Sigmoid colon (tissue), 4 donors: ENCODE data around the gene ADD1.

Experiments used
- CTCF ChIP-seq, 4 experiments: fragments of 450-650 bp in 3 of 4; fragments of 200-600 bp in 1 of 4; IDR thresholded peaks; one replicate each; pipeline ENCODE4 v1.5.1; 2016 to 2019; ENCODE audit warnings: antibody characterized with exemption in 4 of 4, mild to moderate bottlenecking in 3 of 4, moderate library complexity in 2 of 4
- EP300 ChIP-seq, 4 donors: sonication (generic); formaldehyde crosslinking; IDR thresholded peaks; one replicate each; pipeline ENCODE4 v1.6.1; 2017; ENCODE audit warnings: antibody characterized with exemption in 4 of 4
- POLR2AphosphoS5 ChIP-seq, 4 donors: sonication (generic); formaldehyde crosslinking; IDR thresholded peaks; one replicate each; pipeline ENCODE4 v1.6.1; 2017; ENCODE audit warnings: antibody characterized with exemption in 4 of 4

- no peak for TF ChIP-seq CTCF (IDR thresholded peaks at IDR 0.05)
- TF ChIP-seq EP300 (IDR thresholded peaks at IDR 0.05): no peak
- TF ChIP-seq POLR2AphosphoS5 (IDR thresholded peaks at IDR 0.05): no peak
These were observed 10.0 kb upstream of the ADD1 start for GRCh38 chr4:2833671-2834000.
